ENCODE data around the gene UGT1A3.

UGT1A3 gene

GRCh38 chr2:233764264-233764663 is 35.4 kb downstream of the UGT1A3 start:
- Histone ChIP-seq H3K79me2 (ENCODE audit: insufficient read depth, low read length) (no peaks in the 10 kb centered on the region), H3K9ac (ENCODE audit: low read length) (no peak overlapping the region)
- TF ChIP-seq EZH2 (IDR thresholded peaks at IDR 0.05; ENCODE audit: borderline replicate concordance, low read length) (no peak), CTCF (IDR thresholded peaks at IDR 0.05; ENCODE audit: low read length) (no peak)

GRCh38 chr2:233764761-233765160 is 35.9 kb downstream of the UGT1A3 start:
- Histone ChIP-seq H3K36me3 (ENCODE audit: insufficient read depth, low read length) (no peaks in the 10 kb centered on the region), H3K4me2 (ENCODE audit: low read length) (no peak overlapping the region), H3K79me2 (ENCODE audit: insufficient read depth, low read length) (no peaks in the 10 kb centered on the region), H3K9me2 (ENCODE audit: low read depth, low read length) (no peaks in the 10 kb centered on the region), H2AFZ (ENCODE audit: low read length) (no peak overlapping the region), H3K9me3 (ENCODE audit: low read length) (no peaks in the 10 kb centered on the region), H3K9ac (ENCODE audit: low read length) (no peak overlapping the region), H3K27me3 (ENCODE audit: insufficient read depth, low read length) (no peaks in the 10 kb centered on the region), H3F3A (ENCODE audit: insufficient read depth, low read length) (no peaks in the 10 kb centered on the region), H3K4me3 (ENCODE audit: low read depth, low read length, poor library complexity, severe bottlenecking) (no peak overlapping the region), H3K4me1 (ENCODE audit: insufficient read depth, low read length, severe bottlenecking) (no peaks in the 10 kb centered on the region), H3K27ac (ENCODE audit: low read depth, low read length, poor library complexity, severe bottlenecking) (no peak overlapping the region), H4K20me1 (ENCODE audit: insufficient read depth, low read length) (no peaks in the 10 kb centered on the region)
- no peak for TF ChIP-seq CTCF (IDR thresholded peaks at IDR 0.05; ENCODE audit: low read length)

More at GRCh38 chr2:233764264-233764663, 35.4 kb downstream of the UGT1A3 start:
- Histone ChIP-seq H2AFZ (ENCODE audit: low read length) (no peak overlapping the region), H3K4me2 (ENCODE audit: low read length) (no peak overlapping the region), H3K9me2 (ENCODE audit: low read depth, low read length) (no peaks in the 10 kb centered on the region), H3K27me3 (ENCODE audit: insufficient read depth, low read length) (no peaks in the 10 kb centered on the region), H3F3A (ENCODE audit: insufficient read depth, low read length) (no peaks in the 10 kb centered on the region), H3K36me3 (ENCODE audit: insufficient read depth, low read length) (no peaks in the 10 kb centered on the region), H3K4me3 (ENCODE audit: low read depth, low read length, poor library complexity, severe bottlenecking) (no peak overlapping the region), H4K20me1 (ENCODE audit: insufficient read depth, low read length) (no peaks in the 10 kb centered on the region), H3K4me1 (ENCODE audit: insufficient read depth, low read length, severe bottlenecking) (no peaks in the 10 kb centered on the region), H3K27ac (ENCODE audit: low read depth, low read length, poor library complexity, severe bottlenecking) (no peak overlapping the region), H3K9me3 (ENCODE audit: low read length) (no peaks in the 10 kb centered on the region)

- Histone ChIP-seq H3K4me2 (ENCODE audit: low read length) (no peak overlapping the region), H3K27me3 (ENCODE audit: insufficient read depth, low read length) (no peaks in the 10 kb centered on the region), H3K27ac (ENCODE audit: low read depth, low read length, poor library complexity, severe bottlenecking) (no peak overlapping the region), H4K20me1 (ENCODE audit: insufficient read depth, low read length) (no peaks in the 10 kb centered on the region), H3K9me3 (ENCODE audit: low read length) (no peaks in the 10 kb centered on the region), H3K4me3 (ENCODE audit: low read depth, low read length, poor library complexity, severe bottlenecking) (no peak overlapping the region), H3K36me3 (ENCODE audit: insufficient read depth, low read length) (no peaks in the 10 kb centered on the region), H2AFZ (ENCODE audit: low read length) (no peak overlapping the region), H3K79me2 (ENCODE audit: insufficient read depth, low read length) (no peaks in the 10 kb centered on the region), H3K9ac (ENCODE audit: low read length) (no peak overlapping the region), H3F3A (ENCODE audit: insufficient read depth, low read length) (no peaks in the 10 kb centered on the region), H3K4me1 (ENCODE audit: insufficient read depth, low read length, severe bottlenecking) (no peaks in the 10 kb centered on the region), H3K9me2 (ENCODE audit: low read depth, low read length) (no peaks in the 10 kb centered on the region)
- TF ChIP-seq EZH2 (IDR thresholded peaks at IDR 0.05; ENCODE audit: borderline replicate concordance, low read length) = no peak
Measured at GRCh38 chr2:233766416-233766815, 37.6 kb downstream of the UGT1A3 start.

GRCh38 chr2:233768076-233768475 is 39.2 kb downstream of the UGT1A3 start:
- H3K9me2 ChIP-seq (ENCODE audit: low read depth, low read length) = no peaks in the 10 kb centered on the region
- TF ChIP-seq EZH2 (IDR thresholded peaks at IDR 0.05; ENCODE audit: borderline replicate concordance, low read length) = no peak
- TF ChIP-seq CTCF (IDR thresholded peaks at IDR 0.05; ENCODE audit: low read length) = no peak
- H2AFZ ChIP-seq (ENCODE audit: low read length) = no peak overlapping the region
- H3K27me3 ChIP-seq (ENCODE audit: insufficient read depth, low read length) = no peaks in the 10 kb centered on the region
- no peaks in the 10 kb centered on the region for H3K79me2 ChIP-seq (ENCODE audit: insufficient read depth, low read length)
- no peaks in the 10 kb centered on the region for H4K20me1 ChIP-seq (ENCODE audit: insufficient read depth, low read length)
- H3F3A ChIP-seq (ENCODE audit: insufficient read depth, low read length) = no peaks in the 10 kb centered on the region
- no peak overlapping the region for H3K4me2 ChIP-seq (ENCODE audit: low read length)
- H3K9me3 ChIP-seq (ENCODE audit: low read length) = no peaks in the 10 kb centered on the region
- H3K4me1 ChIP-seq (ENCODE audit: insufficient read depth, low read length, severe bottlenecking) = no peaks in the 10 kb centered on the region
- H3K36me3 ChIP-seq (ENCODE audit: insufficient read depth, low read length) = no peaks in the 10 kb centered on the region
- no peak overlapping the region for H3K9ac ChIP-seq (ENCODE audit: low read length)
- H3K27ac ChIP-seq (ENCODE audit: low read depth, low read length, poor library complexity, severe bottlenecking) = no peak overlapping the region
- H3K4me3 ChIP-seq (ENCODE audit: low read depth, low read length, poor library complexity, severe bottlenecking) = no peak overlapping the region
